C4-2B (cell line): ENCODE results near the gene PYGL.

Experiments used
- ZFX ChIP-seq: fragments of 450-650 bp; IDR thresholded peaks from 2 replicates; pipeline ENCODE4 v1.6.1; 2017
- TF ChIP-seq, protein P1 (sequence below): fragments of 450-650 bp; conservative IDR thresholded peaks from 2 replicates; pipeline ENCODE4 v1.5.1; 2017; ENCODE audit warnings: mild to moderate bottlenecking

DNA sequence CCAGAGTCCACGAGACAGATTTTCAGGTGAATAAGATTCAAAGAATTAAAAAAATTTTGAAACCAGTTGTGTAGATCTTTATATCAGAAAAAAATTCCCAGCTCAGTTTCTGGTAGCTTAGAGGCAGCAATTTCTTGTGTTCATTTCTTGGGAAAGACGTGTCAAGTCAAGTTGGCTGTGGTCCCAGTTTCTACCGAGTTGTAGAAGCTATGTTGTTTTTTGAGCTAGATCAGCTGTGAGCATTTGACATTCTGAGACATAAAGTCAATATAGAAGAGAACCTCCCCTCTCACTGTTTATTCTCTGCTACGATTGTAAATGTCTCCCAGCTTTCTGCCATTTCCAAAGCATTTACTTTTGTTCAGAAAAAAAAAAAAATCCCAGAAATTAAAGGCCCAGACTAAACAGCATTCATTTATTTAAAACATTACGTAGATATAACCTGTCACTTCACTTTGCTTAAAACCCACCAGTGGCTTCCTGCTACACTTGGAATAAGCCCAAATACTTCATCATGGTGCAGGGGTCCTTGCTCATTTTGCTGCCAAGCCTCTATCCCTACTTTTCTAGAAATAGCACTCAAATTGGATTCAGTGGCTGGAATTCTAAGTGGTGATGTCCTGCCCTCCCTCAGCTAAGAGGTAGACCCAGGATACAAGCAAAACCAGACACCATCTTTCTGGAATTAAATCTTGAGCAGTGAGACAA, 20.6 kb upstream of the PYGL start:
- TF ChIP-seq, protein P1, sequence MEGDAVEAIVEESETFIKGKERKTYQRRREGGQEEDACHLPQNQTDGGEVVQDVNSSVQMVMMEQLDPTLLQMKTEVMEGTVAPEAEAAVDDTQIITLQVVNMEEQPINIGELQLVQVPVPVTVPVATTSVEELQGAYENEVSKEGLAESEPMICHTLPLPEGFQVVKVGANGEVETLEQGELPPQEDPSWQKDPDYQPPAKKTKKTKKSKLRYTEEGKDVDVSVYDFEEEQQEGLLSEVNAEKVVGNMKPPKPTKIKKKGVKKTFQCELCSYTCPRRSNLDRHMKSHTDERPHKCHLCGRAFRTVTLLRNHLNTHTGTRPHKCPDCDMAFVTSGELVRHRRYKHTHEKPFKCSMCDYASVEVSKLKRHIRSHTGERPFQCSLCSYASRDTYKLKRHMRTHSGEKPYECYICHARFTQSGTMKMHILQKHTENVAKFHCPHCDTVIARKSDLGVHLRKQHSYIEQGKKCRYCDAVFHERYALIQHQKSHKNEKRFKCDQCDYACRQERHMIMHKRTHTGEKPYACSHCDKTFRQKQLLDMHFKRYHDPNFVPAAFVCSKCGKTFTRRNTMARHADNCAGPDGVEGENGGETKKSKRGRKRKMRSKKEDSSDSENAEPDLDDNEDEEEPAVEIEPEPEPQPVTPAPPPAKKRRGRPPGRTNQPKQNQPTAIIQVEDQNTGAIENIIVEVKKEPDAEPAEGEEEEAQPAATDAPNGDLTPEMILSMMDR: no peak
- TF ChIP-seq ZFX: no peak
